Naive thymus-derived CD4-positive, alpha-beta T cell (primary cell): ENCODE measurements around the gene NDOR1. TPM values are rescaled to one million over a fixed set of nuclear protein-coding genes. Genes with fewer than 3 reads are reported as not detected.

ENCODE experiments used
- ATAC-seq: fragments of 150-1000 bp; cut with Tn5 transposase; 2 replicates; pipeline ENCODE4 v1.10.0; 2021; ENCODE audit warnings: mild to moderate bottlenecking, moderate library complexity
- CTCF ChIA-PET: fragments of 350-600 bp; sonication (Branson Sonifier 250); formaldehyde crosslinking; loops from one replicate; lab custom pipeline; 2021; ENCODE audit warnings: antibody characterized with exemption; lab: Charles Lee
- POLR2A ChIA-PET: fragments of 350-600 bp; sonication (Branson Sonifier 250); formaldehyde crosslinking; loops from one replicate; lab custom pipeline; 2021; ENCODE audit warnings: antibody characterized with exemption, inconsistent platforms; lab: Charles Lee
- DNase-seq, 9 donors: peaks; one replicate each; pipeline versions ENCODE4 v3.0.0 to v3.0.0-alpha.2; 2020 to 2022; ENCODE audit warnings: mixed read lengths in 1 of 9
- H3K27ac ChIP-seq: one replicate; pipeline ENCODE4 v1.7.0; 2013; ENCODE audit warnings: mild to moderate bottlenecking, low read depth, low read length, moderate library complexity
- H3K27me3 ChIP-seq, 2 donors: one replicate each; pipeline ENCODE4 v1.7.0; 2013; ENCODE audit warnings: low read length in 2 of 2, mild to moderate bottlenecking in 2 of 2, moderate library complexity in 2 of 2; ENCODE audit not compliant: control insufficient read depth in 2 of 2, insufficient read depth in 2 of 2
- H3K36me3 ChIP-seq, 3 experiments: 1 replicate in 2 of 3; 2 replicates in 1 of 3; pipeline ENCODE4 v1.7.0; 2013; ENCODE audit warnings: low read length in 3 of 3, mild to moderate bottlenecking in 3 of 3, moderate library complexity in 1 of 3; ENCODE audit not compliant: insufficient read depth in 3 of 3, control insufficient read depth in 2 of 3
- H3K4me1 ChIP-seq, 2 donors: one replicate each; pipeline ENCODE4 v1.7.0; 2013; ENCODE audit warnings: low read length in 2 of 2, mild to moderate bottlenecking in 2 of 2, moderate library complexity in 1 of 2; ENCODE audit not compliant: control insufficient read depth in 2 of 2, insufficient read depth in 2 of 2
- H3K4me3 ChIP-seq: 2 replicates; pipeline ENCODE4 v1.7.0; 2013; ENCODE audit warnings: mild to moderate bottlenecking, low read length
- H3K9me3 ChIP-seq, 3 experiments: 1 replicate in 2 of 3; 2 replicates in 1 of 3; pipeline ENCODE4 v1.7.0; 2013; ENCODE audit warnings: low read length in 3 of 3; ENCODE audit not compliant: control insufficient read depth in 2 of 3
- H3K27ac Mint-ChIP-seq, 9 donors: one replicate each; pipeline ENCODE4 v1.8.0; 2020 to 2022; ENCODE audit warnings: mixed read lengths in 9 of 9, mild to moderate bottlenecking in 8 of 9, moderate library complexity in 5 of 9, inconsistent platforms in 2 of 9
- H3K27me3 Mint-ChIP-seq, 5 donors: one replicate each; pipeline ENCODE4 v1.8.0; 2021 to 2022; ENCODE audit warnings: mixed read lengths in 5 of 5, mild to moderate bottlenecking in 1 of 5
- H3K36me3 Mint-ChIP-seq, 5 donors: one replicate each; pipeline ENCODE4 v1.8.0; 2020 to 2022; ENCODE audit warnings: mixed read lengths in 5 of 5, mild to moderate bottlenecking in 3 of 5, inconsistent platforms in 1 of 5
- H3K4me1 Mint-ChIP-seq, 7 donors: one replicate each; pipeline ENCODE4 v1.8.0; 2020 to 2022; ENCODE audit warnings: mixed read lengths in 7 of 7, mild to moderate bottlenecking in 3 of 7, inconsistent platforms in 1 of 7
- H3K4me3 Mint-ChIP-seq, 10 donors: one replicate each; pipeline ENCODE4 v1.8.0; 2020 to 2022; ENCODE audit warnings: mild to moderate bottlenecking in 10 of 10, mixed read lengths in 10 of 10, moderate library complexity in 6 of 10, inconsistent platforms in 2 of 10
- H3K9me3 Mint-ChIP-seq, 11 donors: one replicate each; pipeline ENCODE4 v1.8.0; 2020 to 2022; ENCODE audit warnings: mixed read lengths in 11 of 11, mild to moderate bottlenecking in 4 of 11, inconsistent platforms in 1 of 11, moderate library complexity in 1 of 11
- intact Hi-C, 2 donors: fragments of 100-400 bp; cut with micrococcal nuclease; formaldehyde crosslinking; loops; one replicate each; pipeline ENCODE4 v1.15.1; 2023
- polyA plus RNA-seq, 2 donors: library from polyadenylated mRNA; unstranded; fragments of 300-500 nt; fragmentation: Illumina TruSeq; gene quantifications; one replicate each; pipeline ENCODE4 v1.2.3, GENCODE V29; 2021
- total RNA-seq, 6 experiments: library from RNA in 5 of 6; stranded (reverse) in 5 of 6; gene quantifications; 1 replicate in 5 of 6; 2 replicates in 1 of 6; pipeline ENCODE4 v1.2.3 and lab custom pipeline; 2021 to 2026

The NDOR1 gene
- total and polyA plus RNA-seq, 7 experiments from 2014 or later = 4.5 to 42.0 (median 33.0) TPM

GRCh38 chr9:137178201-137178938, 27.1 kb upstream of the NDOR1 start:
- H3K27ac ChIP-seq = no peak overlapping the region
- no peak for DNase-seq
- H3K27me3 ChIP-seq = no peaks in the 10 kb centered on the region
- Mint-ChIP-seq H3K27ac (no peak overlapping the region), H3K27me3 (peaks cover 0 to 2% (median 0%) of the 10 kb centered on the region in 5 donors), H3K36me3 (peaks cover 0 to 9% (median 4%) of the 10 kb centered on the region in 5 donors), H3K4me1 (peaks cover 0 to 12% (median 5%) of the 10 kb centered on the region in 7 donors), H3K4me3 (no peak overlapping the region), H3K9me3 (no peaks in the 10 kb centered on the region)
- peaks cover 0 to 59% (median 6%) of the 10 kb centered on the region in 3 experiments for H3K36me3 ChIP-seq
- H3K4me3 ChIP-seq = no peak overlapping the region
- no peak for ATAC-seq
- POLR2A ChIA-PET = no interaction called here
- CTCF ChIA-PET = no interaction called here
- H3K9me3 ChIP-seq = no peaks in the 10 kb centered on the region
- intact Hi-C loops = no loop called here
- H3K4me1 ChIP-seq = no peaks in the 10 kb centered on the region

GRCh38 chr9:137178939-137179630, 26.4 kb upstream of the NDOR1 start:
- peaks cover 0 to 66% (median 10%) of the 10 kb centered on the region in 3 experiments for H3K36me3 ChIP-seq
- no peak for DNase-seq

GRCh38 chr9:137179761-137180160, 25.7 kb upstream of the NDOR1 start:
- Mint-ChIP-seq H3K4me3 (no peak overlapping the region), H3K9me3 (no peaks in the 10 kb centered on the region), H3K27ac (no peak overlapping the region), H3K4me1 (peaks cover 3 to 16% (median 7%) of the 10 kb centered on the region in 7 donors), H3K36me3 (peaks cover 0 to 16% (median 4%) of the 10 kb centered on the region in 5 donors), H3K27me3 (no peaks in the 10 kb centered on the region)
- POLR2A ChIA-PET = interaction anchor here (1.0 to 1.7 kb wide), 2 partner anchors 8 to 52 kb away, joined by 3 to 4 read pairs; partner anchors contain the start of genes ANAPC2 and SSNA1
- Histone ChIP-seq H3K4me3 (no peak overlapping the region), H3K27me3 (no peaks in the 10 kb centered on the region), H3K4me1 (no peaks in the 10 kb centered on the region), H3K27ac (no peak overlapping the region), H3K9me3 (no peaks in the 10 kb centered on the region), H3K36me3 (peaks cover 0 to 73% (median 13%) of the 10 kb centered on the region in 3 experiments)
- DNase-seq (no peak), ATAC-seq (no peak)
- CTCF ChIA-PET = no interaction called here
- intact Hi-C loops = no loop called here

More at GRCh38 chr9:137178939-137179630, 26.4 kb upstream of the NDOR1 start:
- Mint-ChIP-seq H3K27me3 (no peaks in the 10 kb centered on the region), H3K4me3 (no peak overlapping the region), H3K36me3 (peaks cover 0 to 10% (median 4%) of the 10 kb centered on the region in 5 donors), H3K4me1 (peaks cover 0 to 10% (median 4%) of the 10 kb centered on the region in 7 donors), H3K27ac (peak overlapping the region in 2 of 9 donors; percentile 9 to 46), H3K9me3 (no peaks in the 10 kb centered on the region)
- ChIA-PET POLR2A (interaction anchor here (1.0 kb wide), 1 partner anchor 9 kb away, joined by 3 read pairs; the partner anchor contains the start of genes ANAPC2 and SSNA1), CTCF (no interaction called here)
- intact Hi-C loops = no loop called here
- ATAC-seq = no peak
- no peaks in the 10 kb centered on the region for H3K9me3 ChIP-seq
- no peak overlapping the region for H3K4me3 ChIP-seq
- H3K27ac ChIP-seq = no peak overlapping the region
- no peaks in the 10 kb centered on the region for H3K27me3 ChIP-seq
- H3K4me1 ChIP-seq = no peaks in the 10 kb centered on the region

GRCh38 chr9:137180491-137180890, 25.0 kb upstream of the NDOR1 start:
- CTCF ChIA-PET = no interaction called here
- H3K4me3 ChIP-seq = no peak overlapping the region
- no peaks in the 10 kb centered on the region for H3K27me3 ChIP-seq
- no peaks in the 10 kb centered on the region for H3K4me1 ChIP-seq
- Mint-ChIP-seq H3K36me3 (peaks cover 0 to 16% (median 4%) of the 10 kb centered on the region in 5 donors), H3K27me3 (no peaks in the 10 kb centered on the region), H3K4me3 (no peak overlapping the region), H3K4me1 (peaks cover 3 to 20% (median 5%) of the 10 kb centered on the region in 7 donors), H3K9me3 (no peaks in the 10 kb centered on the region), H3K27ac (no peak overlapping the region)
- ATAC-seq = no peak
- no peak overlapping the region for H3K27ac ChIP-seq
- no peak for DNase-seq
- POLR2A ChIA-PET = interaction anchor here (1.7 kb wide), 1 partner anchor 53 kb away, joined by 4 read pairs; no protein-coding TSS in a partner anchor
- H3K36me3 ChIP-seq = peaks cover 0 to 80% (median 14%) of the 10 kb centered on the region in 3 experiments
- intact Hi-C loops = no loop called here
- no peaks in the 10 kb centered on the region for H3K9me3 ChIP-seq

- ChIA-PET POLR2A (interaction anchor here (1.7 kb wide), 1 partner anchor 54 kb away, joined by 4 read pairs; no protein-coding TSS in a partner anchor), CTCF (no interaction called here)
- Histone ChIP-seq H3K27ac (no peak overlapping the region), H3K4me1 (peaks cover 5 to 8% of the 10 kb centered on the region in 2 donors), H3K36me3 (peaks cover 0 to 92% (median 14%) of the 10 kb centered on the region in 3 experiments), H3K9me3 (no peaks in the 10 kb centered on the region), H3K27me3 (no peaks in the 10 kb centered on the region), H3K4me3 (no peak overlapping the region)
- DNase-seq = no peak
- intact Hi-C loops = no loop called here
- Mint-ChIP-seq H3K36me3 (peaks cover 0 to 16% (median 4%) of the 10 kb centered on the region in 5 donors), H3K27me3 (no peaks in the 10 kb centered on the region), H3K27ac (peak overlapping the region in 1 of 9 donors; percentile 66), H3K9me3 (no peaks in the 10 kb centered on the region), H3K4me1 (peaks cover 5 to 24% (median 10%) of the 10 kb centered on the region in 7 donors), H3K4me3 (no peak overlapping the region)
- ATAC-seq = no peak
These were observed 23.8 kb upstream of the NDOR1 start for GRCh38 chr9:137181680-137182079.

- intact Hi-C loops = no loop called here
- no peaks in the 10 kb centered on the region for H3K9me3 ChIP-seq
- no peak for DNase-seq
- CTCF ChIA-PET = no interaction called here
- POLR2A ChIA-PET = no interaction called here
- Mint-ChIP-seq H3K27me3 (no peaks in the 10 kb centered on the region), H3K9me3 (no peaks in the 10 kb centered on the region), H3K4me3 (peak overlapping the region in 1 of 10 donors; percentile 9), H3K27ac (no peak overlapping the region), H3K4me1 (peaks cover 14 to 35% (median 19%) of the 10 kb centered on the region in 7 donors), H3K36me3 (peaks cover 0 to 12% (median 4%) of the 10 kb centered on the region in 5 donors)
- H3K4me3 ChIP-seq = no peak overlapping the region
- no peak for ATAC-seq
- no peak overlapping the region for H3K27ac ChIP-seq
- peaks cover 16 to 19% of the 10 kb centered on the region in 2 donors for H3K4me1 ChIP-seq
- no peaks in the 10 kb centered on the region for H3K27me3 ChIP-seq
- peaks cover 0 to 93% (median 14%) of the 10 kb centered on the region in 3 experiments for H3K36me3 ChIP-seq
These were observed 22.7 kb upstream of the NDOR1 start for GRCh38 chr9:137182836-137183235.
